Osteoblast (primary cell): ENCODE data around the gene CEL. TPM values are rescaled to one million over a fixed set of nuclear protein-coding genes. Genes with fewer than 3 reads are reported as not detected.

ENCODE experiments used
- DNase-seq: peaks from one replicate; pipeline ENCODE4 v3.0.0; 2011; ENCODE audit warnings: low spot score, mixed read lengths; ENCODE audit not compliant: insufficient read length; ENCODE audit errors: missing footprints
- H2AFZ ChIP-seq: 2 replicates; pipeline ENCODE4 v1.6.0; 2011; ENCODE audit warnings: mild to moderate bottlenecking, low read length
- H3K27ac ChIP-seq: 2 replicates; pipeline ENCODE4 v1.5.1; 2011; ENCODE audit warnings: mild to moderate bottlenecking, low read depth, low read length, moderate library complexity
- H3K27me3 ChIP-seq: 2 replicates; pipeline ENCODE4 v1.6.0; 2012; ENCODE audit warnings: mild to moderate bottlenecking, control low read depth, inconsistent platforms, low read length, moderate library complexity; ENCODE audit not compliant: insufficient read depth
- H3K36me3 ChIP-seq: 2 replicates; pipeline ENCODE4 v1.5.1; 2011; ENCODE audit warnings: mild to moderate bottlenecking, low read length, control low read depth, moderate library complexity; ENCODE audit not compliant: insufficient read depth
- H3K4me1 ChIP-seq: 2 replicates; pipeline ENCODE4 v1.5.1; 2011; ENCODE audit warnings: mild to moderate bottlenecking, low read length, control low read depth, moderate library complexity; ENCODE audit not compliant: insufficient read depth
- H3K4me2 ChIP-seq: 2 replicates; pipeline ENCODE4 v1.6.0; 2011; ENCODE audit warnings: mild to moderate bottlenecking, low read length; ENCODE audit not compliant: insufficient read depth
- H3K4me3 ChIP-seq: fragments of 200-600 bp; sonication (generic); 3 replicates; pipeline ENCODE4 v1.5.1; 2012; ENCODE audit warnings: mild to moderate bottlenecking, low read length, inconsistent platforms; ENCODE audit not compliant: insufficient read depth
- H3K79me2 ChIP-seq: 2 replicates; pipeline ENCODE4 v1.6.0; 2012; ENCODE audit warnings: mild to moderate bottlenecking, low read length, control low read depth, inconsistent platforms; ENCODE audit not compliant: insufficient read depth
- H3K9me3 ChIP-seq: 2 replicates; pipeline ENCODE4 v1.5.1; 2011; ENCODE audit warnings: low read depth, low read length, control low read depth
- H4K20me1 ChIP-seq: 2 replicates; pipeline ENCODE4 v1.6.0; 2012; ENCODE audit warnings: mild to moderate bottlenecking, low read length, control low read depth; ENCODE audit not compliant: insufficient read depth
- CTCF ChIP-seq: IDR thresholded peaks from 2 replicates; pipeline ENCODE4 v1.5.1; 2011; ENCODE audit warnings: mild to moderate bottlenecking, low read depth, low read length, moderate library complexity; ENCODE audit errors: extremely low read depth
- total RNA-seq: library from RNA; depleted of rRNA; stranded (reverse); fragments of >200 nt; gene quantifications from 2 replicates; pipeline ENCODE4 v1.2.3, GENCODE V29; 2012

Gene CEL
- total RNA-seq, 1 donor = not detected

GRCh38 chr9:133057006-133057405 lies 4.8 kb upstream of the CEL start:
- no peaks in the 10 kb centered on the region for H3K27me3 ChIP-seq
- H3K27ac ChIP-seq = no peak overlapping the region
- H4K20me1 ChIP-seq = no peaks in the 10 kb centered on the region
- no peak overlapping the region for H3K4me3 ChIP-seq
- no peak for DNase-seq
- H3K79me2 ChIP-seq = no peaks in the 10 kb centered on the region
- no peaks in the 10 kb centered on the region for H3K9me3 ChIP-seq
- no peak for TF ChIP-seq CTCF
- H3K36me3 ChIP-seq = peaks cover 34% of the 10 kb centered on the region
- H2AFZ ChIP-seq = no peak overlapping the region
- H3K4me2 ChIP-seq = no peak overlapping the region
- peaks cover 8% of the 10 kb centered on the region for H3K4me1 ChIP-seq

GRCh38 chr9:133057553-133057952 lies 4.2 kb upstream of the CEL start:
- no peak overlapping the region for H3K27ac ChIP-seq
- no peak overlapping the region for H3K4me3 ChIP-seq
- H3K4me2 ChIP-seq = no peak overlapping the region
- no peak overlapping the region for H2AFZ ChIP-seq
- TF ChIP-seq CTCF = no peak
- peaks cover 34% of the 10 kb centered on the region for H3K36me3 ChIP-seq
- no peaks in the 10 kb centered on the region for H3K79me2 ChIP-seq
- H4K20me1 ChIP-seq = no peaks in the 10 kb centered on the region
- DNase-seq = peak; percentile 53
- no peaks in the 10 kb centered on the region for H3K27me3 ChIP-seq
- peaks cover 8% of the 10 kb centered on the region for H3K4me1 ChIP-seq
- H3K9me3 ChIP-seq = no peaks in the 10 kb centered on the region

- peaks cover 8% of the 10 kb centered on the region for H3K4me1 ChIP-seq
- peaks cover 34% of the 10 kb centered on the region for H3K36me3 ChIP-seq
- no peaks in the 10 kb centered on the region for H4K20me1 ChIP-seq
- DNase-seq = peak; percentile 72
- no peaks in the 10 kb centered on the region for H3K9me3 ChIP-seq
- no peak for TF ChIP-seq CTCF
- H2AFZ ChIP-seq = no peak overlapping the region
- H3K79me2 ChIP-seq = no peaks in the 10 kb centered on the region
- H3K27ac ChIP-seq = no peak overlapping the region
- H3K4me2 ChIP-seq = no peak overlapping the region
- no peaks in the 10 kb centered on the region for H3K27me3 ChIP-seq
- no peak overlapping the region for H3K4me3 ChIP-seq
Measured at GRCh38 chr9:133058071-133058470, 3.7 kb upstream of the CEL start.

- Histone ChIP-seq H3K4me3 (no peak overlapping the region), H3K27me3 (no peaks in the 10 kb centered on the region), H3K4me1 (peaks cover 8% of the 10 kb centered on the region), H3K4me2 (no peak overlapping the region), H3K79me2 (no peaks in the 10 kb centered on the region), H3K9me3 (no peaks in the 10 kb centered on the region), H3K27ac (no peak overlapping the region), H2AFZ (no peak overlapping the region), H4K20me1 (no peaks in the 10 kb centered on the region), H3K36me3 (peaks cover 30% of the 10 kb centered on the region)
- peak; percentile 59 for DNase-seq
- no peak for TF ChIP-seq CTCF
Measured at GRCh38 chr9:133058550-133059320, 3.0 kb upstream of the CEL start.
